HG03066 (cell line): Measurements from ENCODE around the gene FKBP4.
"Not testable (repeated sequence)": the region's sequence is repeated elsewhere in the genome, so short reads cannot be mapped to it uniquely, and the experiment has no call there.

Experiments
- ATAC-seq: cut with Tn5 transposase; IDR thresholded peaks from one replicate; pipeline ENCODE4 v1.9.1; 2021; ENCODE audit warnings: low read depth; ENCODE audit not compliant: unreplicated experiment

Gene FKBP4

GRCh38 chr12:2794736-2795289, at the start of gene FKBP4:
FKBP4 (plus strand) TSS chr12:2794970; CDS start chr12:2795140, 170 bp downstream.
- ATAC-seq, result peak; percentile 62

GRCh38 chr12:2745655-2746054, 49.1 kb upstream of the FKBP4 start:
- no peak for ATAC-seq

- no peak for ATAC-seq
These were observed 45.2 kb upstream of the FKBP4 start for GRCh38 chr12:2749580-2749979.

- no peak for ATAC-seq
These were observed 44.6 kb upstream of the FKBP4 start for GRCh38 chr12:2750185-2750584.

GRCh38 chr12:2751230-2751629, 43.5 kb upstream of the FKBP4 start:
- ATAC-seq, result no peak

- no peak for ATAC-seq
These were observed 43.1 kb upstream of the FKBP4 start for GRCh38 chr12:2751686-2752085.

GRCh38 chr12:2752676-2753371, 41.9 kb upstream of the FKBP4 start:
- no peak for ATAC-seq

- no peak for ATAC-seq
These were observed 41.2 kb upstream of the FKBP4 start for GRCh38 chr12:2753536-2753935.

- no peak for ATAC-seq
These were observed 40.6 kb upstream of the FKBP4 start for GRCh38 chr12:2754208-2754607.

GRCh38 chr12:2756756-2757155, 38.0 kb upstream of the FKBP4 start:
- ATAC-seq, result no peak

- no peak for ATAC-seq
These were observed 35.0 kb upstream of the FKBP4 start for GRCh38 chr12:2759733-2760132.

- no peak for ATAC-seq
These were observed 30.4 kb upstream of the FKBP4 start for GRCh38 chr12:2764398-2764797.

- no peak for ATAC-seq
These were observed 29.7 kb upstream of the FKBP4 start for GRCh38 chr12:2765052-2765451.

- ATAC-seq, result no peak
These were observed 29.2 kb upstream of the FKBP4 start for GRCh38 chr12:2765608-2766007.

GRCh38 chr12:2768224-2768961, 26.4 kb upstream of the FKBP4 start:
- no peak for ATAC-seq

- no peak for ATAC-seq
These were observed 24.8 kb upstream of the FKBP4 start for GRCh38 chr12:2769866-2770533.

- not testable (repeated sequence) for ATAC-seq
These were observed 24.2 kb upstream of the FKBP4 start for GRCh38 chr12:2770544-2770943.

- no peak for ATAC-seq
These were observed 22.4 kb upstream of the FKBP4 start for GRCh38 chr12:2772370-2772769.

- ATAC-seq, result no peak
These were observed 21.4 kb upstream of the FKBP4 start for GRCh38 chr12:2773199-2773875.

- no peak for ATAC-seq
These were observed 19.3 kb upstream of the FKBP4 start for GRCh38 chr12:2775431-2775830.
